ENCODE results near the gene GREB1.

DNA sequence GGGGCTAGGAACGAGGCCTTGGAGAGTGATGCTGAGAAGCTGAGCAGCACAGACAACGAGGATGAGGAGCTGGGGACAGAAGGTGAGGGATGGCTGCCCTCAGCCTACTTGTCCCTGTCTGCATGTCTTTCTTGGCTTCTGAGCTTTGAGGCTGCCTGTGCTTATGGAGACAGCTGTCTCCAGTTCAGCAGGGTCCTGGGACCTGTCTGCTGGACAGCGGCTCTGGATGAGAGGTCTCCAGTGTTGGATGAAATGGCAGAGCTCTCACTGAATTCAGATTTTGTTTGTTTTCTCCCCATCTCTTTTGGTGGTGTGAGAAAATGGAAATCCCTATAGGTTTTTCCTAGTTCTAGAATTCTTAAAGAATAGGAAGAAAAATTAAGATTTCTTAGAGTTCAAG is 81.4 kb downstream of the GREB1 start:
- TF ChIP-seq, protein P1, sequence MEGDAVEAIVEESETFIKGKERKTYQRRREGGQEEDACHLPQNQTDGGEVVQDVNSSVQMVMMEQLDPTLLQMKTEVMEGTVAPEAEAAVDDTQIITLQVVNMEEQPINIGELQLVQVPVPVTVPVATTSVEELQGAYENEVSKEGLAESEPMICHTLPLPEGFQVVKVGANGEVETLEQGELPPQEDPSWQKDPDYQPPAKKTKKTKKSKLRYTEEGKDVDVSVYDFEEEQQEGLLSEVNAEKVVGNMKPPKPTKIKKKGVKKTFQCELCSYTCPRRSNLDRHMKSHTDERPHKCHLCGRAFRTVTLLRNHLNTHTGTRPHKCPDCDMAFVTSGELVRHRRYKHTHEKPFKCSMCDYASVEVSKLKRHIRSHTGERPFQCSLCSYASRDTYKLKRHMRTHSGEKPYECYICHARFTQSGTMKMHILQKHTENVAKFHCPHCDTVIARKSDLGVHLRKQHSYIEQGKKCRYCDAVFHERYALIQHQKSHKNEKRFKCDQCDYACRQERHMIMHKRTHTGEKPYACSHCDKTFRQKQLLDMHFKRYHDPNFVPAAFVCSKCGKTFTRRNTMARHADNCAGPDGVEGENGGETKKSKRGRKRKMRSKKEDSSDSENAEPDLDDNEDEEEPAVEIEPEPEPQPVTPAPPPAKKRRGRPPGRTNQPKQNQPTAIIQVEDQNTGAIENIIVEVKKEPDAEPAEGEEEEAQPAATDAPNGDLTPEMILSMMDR (IDR thresholded peaks at IDR 0.05) = no peak
- TF ChIP-seq POLR2A (IDR thresholded peaks at IDR 0.05) (no peak), EP300 (IDR thresholded peaks at IDR 0.05) (no peak), POLR2AphosphoS5 (IDR thresholded peaks at IDR 0.05) (no peak)
